HL-60 (cell line): ENCODE results near the gene GPALPP1.

Experiments used
- GABPA ChIP-seq: IDR thresholded peaks from 2 replicates; pipeline ENCODE4 v1.6.1; 2012; ENCODE audit warnings: low read depth
- POLR2AphosphoS5 ChIP-seq: IDR thresholded peaks from 2 replicates; pipeline ENCODE4 v1.6.1; 2012; ENCODE audit warnings: low read depth
- SPI1 ChIP-seq: IDR thresholded peaks from 2 replicates; pipeline ENCODE4 v1.6.1; 2012; ENCODE audit warnings: low read depth, mild to moderate bottlenecking, borderline replicate concordance
- TF ChIP-seq, protein P1 (sequence below): IDR thresholded peaks from one replicate; pipeline ENCODE4 v1.5.1; 2011; ENCODE audit warnings: low read length, control low read depth, inconsistent platforms; ENCODE audit not compliant: insufficient read depth
- TF ChIP-seq, protein P2 (sequence below): IDR thresholded peaks from 2 replicates; pipeline ENCODE4 v1.6.1; 2012; ENCODE audit warnings: low read depth; ENCODE audit not compliant: insufficient replicate concordance

DNA sequence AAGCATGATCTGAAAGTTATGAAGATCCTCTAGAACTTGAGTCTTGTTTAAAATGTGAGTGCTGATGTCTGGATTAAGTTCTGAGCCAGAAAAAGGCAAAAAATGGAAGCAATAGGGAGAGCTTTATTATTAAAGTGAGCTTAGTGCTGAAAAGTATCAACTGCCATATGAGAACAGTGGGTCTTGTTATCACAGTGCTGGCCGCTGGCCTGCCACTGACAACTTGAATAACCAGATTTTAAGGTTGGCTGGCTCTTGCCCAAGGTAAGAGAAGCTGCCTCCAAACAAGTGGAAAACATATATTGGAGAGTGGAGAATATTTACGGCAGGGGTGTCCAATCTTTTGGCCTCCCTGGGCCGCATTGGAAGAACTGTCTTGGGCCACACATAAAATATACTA lies 33.9 kb upstream of the GPALPP1 start:
- TF ChIP-seq, protein P1, sequence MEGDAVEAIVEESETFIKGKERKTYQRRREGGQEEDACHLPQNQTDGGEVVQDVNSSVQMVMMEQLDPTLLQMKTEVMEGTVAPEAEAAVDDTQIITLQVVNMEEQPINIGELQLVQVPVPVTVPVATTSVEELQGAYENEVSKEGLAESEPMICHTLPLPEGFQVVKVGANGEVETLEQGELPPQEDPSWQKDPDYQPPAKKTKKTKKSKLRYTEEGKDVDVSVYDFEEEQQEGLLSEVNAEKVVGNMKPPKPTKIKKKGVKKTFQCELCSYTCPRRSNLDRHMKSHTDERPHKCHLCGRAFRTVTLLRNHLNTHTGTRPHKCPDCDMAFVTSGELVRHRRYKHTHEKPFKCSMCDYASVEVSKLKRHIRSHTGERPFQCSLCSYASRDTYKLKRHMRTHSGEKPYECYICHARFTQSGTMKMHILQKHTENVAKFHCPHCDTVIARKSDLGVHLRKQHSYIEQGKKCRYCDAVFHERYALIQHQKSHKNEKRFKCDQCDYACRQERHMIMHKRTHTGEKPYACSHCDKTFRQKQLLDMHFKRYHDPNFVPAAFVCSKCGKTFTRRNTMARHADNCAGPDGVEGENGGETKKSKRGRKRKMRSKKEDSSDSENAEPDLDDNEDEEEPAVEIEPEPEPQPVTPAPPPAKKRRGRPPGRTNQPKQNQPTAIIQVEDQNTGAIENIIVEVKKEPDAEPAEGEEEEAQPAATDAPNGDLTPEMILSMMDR, result no peak
- no peak for TF ChIP-seq POLR2AphosphoS5
- TF ChIP-seq, protein P2, sequence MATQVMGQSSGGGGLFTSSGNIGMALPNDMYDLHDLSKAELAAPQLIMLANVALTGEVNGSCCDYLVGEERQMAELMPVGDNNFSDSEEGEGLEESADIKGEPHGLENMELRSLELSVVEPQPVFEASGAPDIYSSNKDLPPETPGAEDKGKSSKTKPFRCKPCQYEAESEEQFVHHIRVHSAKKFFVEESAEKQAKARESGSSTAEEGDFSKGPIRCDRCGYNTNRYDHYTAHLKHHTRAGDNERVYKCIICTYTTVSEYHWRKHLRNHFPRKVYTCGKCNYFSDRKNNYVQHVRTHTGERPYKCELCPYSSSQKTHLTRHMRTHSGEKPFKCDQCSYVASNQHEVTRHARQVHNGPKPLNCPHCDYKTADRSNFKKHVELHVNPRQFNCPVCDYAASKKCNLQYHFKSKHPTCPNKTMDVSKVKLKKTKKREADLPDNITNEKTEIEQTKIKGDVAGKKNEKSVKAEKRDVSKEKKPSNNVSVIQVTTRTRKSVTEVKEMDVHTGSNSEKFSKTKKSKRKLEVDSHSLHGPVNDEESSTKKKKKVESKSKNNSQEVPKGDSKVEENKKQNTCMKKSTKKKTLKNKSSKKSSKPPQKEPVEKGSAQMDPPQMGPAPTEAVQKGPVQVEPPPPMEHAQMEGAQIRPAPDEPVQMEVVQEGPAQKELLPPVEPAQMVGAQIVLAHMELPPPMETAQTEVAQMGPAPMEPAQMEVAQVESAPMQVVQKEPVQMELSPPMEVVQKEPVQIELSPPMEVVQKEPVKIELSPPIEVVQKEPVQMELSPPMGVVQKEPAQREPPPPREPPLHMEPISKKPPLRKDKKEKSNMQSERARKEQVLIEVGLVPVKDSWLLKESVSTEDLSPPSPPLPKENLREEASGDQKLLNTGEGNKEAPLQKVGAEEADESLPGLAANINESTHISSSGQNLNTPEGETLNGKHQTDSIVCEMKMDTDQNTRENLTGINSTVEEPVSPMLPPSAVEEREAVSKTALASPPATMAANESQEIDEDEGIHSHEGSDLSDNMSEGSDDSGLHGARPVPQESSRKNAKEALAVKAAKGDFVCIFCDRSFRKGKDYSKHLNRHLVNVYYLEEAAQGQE, result no peak
- TF ChIP-seq GABPA, result no peak
- TF ChIP-seq SPI1, result no peak
